Liver (tissue), 9 donors: ENCODE measurements around the gene GDPD5. TPM values are rescaled to one million over a fixed set of nuclear protein-coding genes. Genes with fewer than 3 reads are reported as not detected.
A peak's percentile ranks its signal among the peaks of the same experiment; 100 is the strongest.

ENCODE experiments used
- DNase-seq: peaks from one replicate; pipeline ENCODE4 v3.0.0-alpha.2; 2017; ENCODE audit warnings: low spot score
- H3K27ac ChIP-seq, 2 donors: one replicate each; pipeline ENCODE4 v1.7.0; 2013; ENCODE audit warnings: inconsistent platforms in 2 of 2, low read length in 2 of 2, control low read depth in 1 of 2, low read depth in 1 of 2, mild to moderate bottlenecking in 1 of 2
- H3K27me3 ChIP-seq, 4 donors: one replicate each; pipeline versions ENCODE4 v1.6.1 to v1.7.0; 2013; ENCODE audit warnings: low read length in 3 of 4, inconsistent platforms in 1 of 4, mild to moderate bottlenecking in 1 of 4, moderate library complexity in 1 of 4; ENCODE audit not compliant: control insufficient read depth in 4 of 4, insufficient read depth in 4 of 4
- H3K36me3 ChIP-seq, 4 donors: one replicate each; pipeline versions ENCODE4 v1.6.1 to v1.7.0; 2013; ENCODE audit warnings: low read length in 3 of 4, mild to moderate bottlenecking in 3 of 4, low read depth in 1 of 4, moderate library complexity in 1 of 4; ENCODE audit not compliant: control insufficient read depth in 4 of 4, insufficient read depth in 3 of 4
- H3K4me1 ChIP-seq, 4 donors: one replicate each; pipeline versions ENCODE4 v1.6.1 to v1.7.0; 2013; ENCODE audit warnings: low read length in 3 of 4, mild to moderate bottlenecking in 3 of 4, moderate library complexity in 1 of 4; ENCODE audit not compliant: control insufficient read depth in 4 of 4, insufficient read depth in 4 of 4
- H3K4me3 ChIP-seq, 3 donors: one replicate each; pipeline versions ENCODE4 v1.6.1 to v1.7.0; 2013; ENCODE audit warnings: low read length in 3 of 3, control low read depth in 1 of 3, low read depth in 1 of 3, mild to moderate bottlenecking in 1 of 3
- H3K9ac ChIP-seq, 2 donors: one replicate each; pipeline ENCODE4 v1.7.0; 2013; ENCODE audit warnings: low read length in 2 of 2, mild to moderate bottlenecking in 2 of 2, moderate library complexity in 2 of 2, control low read depth in 1 of 2, low read depth in 1 of 2
- H3K9me3 ChIP-seq, 4 donors: one replicate each; pipeline versions ENCODE4 v1.6.1 to v1.7.0; 2013; ENCODE audit warnings: low read length in 3 of 4; ENCODE audit not compliant: control insufficient read depth in 4 of 4
- CTCF ChIP-seq: fragments of 150-350 bp; IDR thresholded peaks from 2 replicates; pipeline ENCODE4 v1.5.1; 2017; ENCODE audit warnings: improper control_type of control experiment, low read depth, low read length; ENCODE audit not compliant: missing input control
- FOXA1 ChIP-seq: IDR thresholded peaks from 2 replicates; pipeline ENCODE4 v1.6.1; 2016; ENCODE audit warnings: antibody characterized with exemption
- FOXA2 ChIP-seq: IDR thresholded peaks from 2 replicates; pipeline ENCODE4 v1.6.1; 2016; ENCODE audit warnings: antibody characterized with exemption
- GABPA ChIP-seq, 2 donors: IDR thresholded peaks in 1 of 2; conservative IDR thresholded peaks in 1 of 2; 2 replicates each; pipeline ENCODE4 v1.6.1; 2016; ENCODE audit warnings: antibody characterized with exemption in 2 of 2, mild to moderate bottlenecking in 1 of 2, moderate library complexity in 1 of 2
- HNF4A ChIP-seq, 2 donors: conservative IDR thresholded peaks; 2 replicates each; pipeline ENCODE4 v1.6.1; 2016; ENCODE audit warnings: antibody characterized with exemption in 2 of 2, mild to moderate bottlenecking in 2 of 2
- HNF4G ChIP-seq: IDR thresholded peaks from 2 replicates; pipeline ENCODE4 v1.6.1; 2016; ENCODE audit warnings: antibody characterized with exemption
- JUND ChIP-seq, 2 donors: IDR thresholded peaks; 2 replicates each; pipeline ENCODE4 v1.6.1; 2016; ENCODE audit warnings: antibody characterized with exemption in 2 of 2
- MAX ChIP-seq: IDR thresholded peaks from 2 replicates; pipeline ENCODE4 v1.6.1; 2016; ENCODE audit warnings: antibody characterized with exemption
- NR2F2 ChIP-seq: IDR thresholded peaks from 2 replicates; pipeline ENCODE4 v1.6.1; 2016; ENCODE audit warnings: antibody characterized with exemption
- RAD21 ChIP-seq, 2 donors: IDR thresholded peaks; 2 replicates each; pipeline ENCODE4 v1.6.1; 2016; ENCODE audit warnings: antibody characterized with exemption in 2 of 2, mild to moderate bottlenecking in 2 of 2
- RXRA ChIP-seq, 2 donors: IDR thresholded peaks; 2 replicates each; pipeline ENCODE4 v1.6.1; 2017 to 2018; ENCODE audit warnings: antibody characterized with exemption in 2 of 2, mild to moderate bottlenecking in 1 of 2
- SP1 ChIP-seq: IDR thresholded peaks from 2 replicates; pipeline ENCODE4 v1.6.1; 2018; ENCODE audit warnings: antibody characterized with exemption, mild to moderate bottlenecking
- TAF1 ChIP-seq: conservative IDR thresholded peaks from 2 replicates; pipeline ENCODE4 v1.6.1; 2016; ENCODE audit warnings: antibody characterized with exemption, mild to moderate bottlenecking
- YY1 ChIP-seq: IDR thresholded peaks from 2 replicates; pipeline ENCODE4 v1.6.1; 2016; ENCODE audit warnings: antibody characterized with exemption, mild to moderate bottlenecking
- ZBTB33 ChIP-seq: IDR thresholded peaks from 2 replicates; pipeline ENCODE4 v1.6.1; 2016; ENCODE audit warnings: antibody characterized with exemption
- WGBS: extraction: QIAGEN DNeasy Blood & Tissue Kit; methylation state at CpG from one replicate; pipeline ENCODE4 v1.1.7; 2013; 5-methylcytosine and 5-hydroxymethylcytosine counted together
- polyA plus RNA-seq, 2 donors: library from polyadenylated mRNA; stranded (reverse) in 1 of 2; unstranded in 1 of 2; fragments of 200-250 nt in 1 of 2; fragments of >200 nt in 1 of 2; fragmentation: Nextera tagmentation in 1 of 2; extraction: Ambion mirVana in 1 of 2; gene quantifications; one replicate each; pipeline versions ENCODE4 v1.2.1 to v1.2.3, GENCODE V29; 2013 to 2015
- total RNA-seq, 2 donors: library from RNA; depleted of rRNA; stranded (reverse); fragments of >200 nt; gene quantifications; one replicate each; pipeline ENCODE4 v1.2.3, GENCODE V29; 2014
- TF ChIP-seq, protein P1 (sequence below): IDR thresholded peaks from 2 replicates; pipeline ENCODE4 v1.6.1; 2016; ENCODE audit warnings: antibody characterized with exemption
- TF ChIP-seq, protein P2 (sequence below): IDR thresholded peaks from 2 replicates; pipeline ENCODE4 v1.6.1; 2016; ENCODE audit warnings: antibody characterized with exemption, mild to moderate bottlenecking
- donor health status: healthy.
- donor health status: healthy.
- donor health status: healthy.
- donor health status: healthy.
- donor health status: healthy.

GDPD5 gene
- total and polyA plus RNA-seq, 4 donors, result 3.0 to 22.8 (median 4.2) TPM

- WGBS, result 78% methylated on average over 17 of the region's 17 CpGs
- DNase-seq, result no peak
- H3K27ac ChIP-seq, result peak overlapping the region; percentile 71
- TF ChIP-seq HNF4G, result no peak
- TF ChIP-seq NR2F2, result no peak
- no peak for TF ChIP-seq JUND (IDR thresholded peaks at IDR 0.05)
- no peak for TF ChIP-seq TAF1
- TF ChIP-seq YY1, result no peak
- TF ChIP-seq, protein P1, sequence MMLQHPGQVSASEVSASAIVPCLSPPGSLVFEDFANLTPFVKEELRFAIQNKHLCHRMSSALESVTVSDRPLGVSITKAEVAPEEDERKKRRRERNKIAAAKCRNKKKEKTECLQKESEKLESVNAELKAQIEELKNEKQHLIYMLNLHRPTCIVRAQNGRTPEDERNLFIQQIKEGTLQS, result no peak
- TF ChIP-seq, protein P2, sequence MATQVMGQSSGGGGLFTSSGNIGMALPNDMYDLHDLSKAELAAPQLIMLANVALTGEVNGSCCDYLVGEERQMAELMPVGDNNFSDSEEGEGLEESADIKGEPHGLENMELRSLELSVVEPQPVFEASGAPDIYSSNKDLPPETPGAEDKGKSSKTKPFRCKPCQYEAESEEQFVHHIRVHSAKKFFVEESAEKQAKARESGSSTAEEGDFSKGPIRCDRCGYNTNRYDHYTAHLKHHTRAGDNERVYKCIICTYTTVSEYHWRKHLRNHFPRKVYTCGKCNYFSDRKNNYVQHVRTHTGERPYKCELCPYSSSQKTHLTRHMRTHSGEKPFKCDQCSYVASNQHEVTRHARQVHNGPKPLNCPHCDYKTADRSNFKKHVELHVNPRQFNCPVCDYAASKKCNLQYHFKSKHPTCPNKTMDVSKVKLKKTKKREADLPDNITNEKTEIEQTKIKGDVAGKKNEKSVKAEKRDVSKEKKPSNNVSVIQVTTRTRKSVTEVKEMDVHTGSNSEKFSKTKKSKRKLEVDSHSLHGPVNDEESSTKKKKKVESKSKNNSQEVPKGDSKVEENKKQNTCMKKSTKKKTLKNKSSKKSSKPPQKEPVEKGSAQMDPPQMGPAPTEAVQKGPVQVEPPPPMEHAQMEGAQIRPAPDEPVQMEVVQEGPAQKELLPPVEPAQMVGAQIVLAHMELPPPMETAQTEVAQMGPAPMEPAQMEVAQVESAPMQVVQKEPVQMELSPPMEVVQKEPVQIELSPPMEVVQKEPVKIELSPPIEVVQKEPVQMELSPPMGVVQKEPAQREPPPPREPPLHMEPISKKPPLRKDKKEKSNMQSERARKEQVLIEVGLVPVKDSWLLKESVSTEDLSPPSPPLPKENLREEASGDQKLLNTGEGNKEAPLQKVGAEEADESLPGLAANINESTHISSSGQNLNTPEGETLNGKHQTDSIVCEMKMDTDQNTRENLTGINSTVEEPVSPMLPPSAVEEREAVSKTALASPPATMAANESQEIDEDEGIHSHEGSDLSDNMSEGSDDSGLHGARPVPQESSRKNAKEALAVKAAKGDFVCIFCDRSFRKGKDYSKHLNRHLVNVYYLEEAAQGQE, result no peak
- no peak for TF ChIP-seq ZBTB33
- TF ChIP-seq CTCF, result no peak
- no peak for TF ChIP-seq FOXA1
- TF ChIP-seq HNF4A (conservative IDR thresholded peaks at IDR 0.05), result no peak
- no peak for TF ChIP-seq RAD21 (IDR thresholded peaks at IDR 0.05)
- TF ChIP-seq SP1, result no peak
- TF ChIP-seq MAX, result no peak
- no peak overlapping the region for H3K9ac ChIP-seq
- no peaks in the 10 kb centered on the region for H3K9me3 ChIP-seq
- peaks cover 0 to 6% (median 1%) of the 10 kb centered on the region in 4 donors for H3K4me1 ChIP-seq
- H3K36me3 ChIP-seq, result no peaks in the 10 kb centered on the region
- H3K27me3 ChIP-seq, result no peaks in the 10 kb centered on the region
- H3K4me3 ChIP-seq, result no peak overlapping the region
Measured at GRCh38 chr11:75557666-75558494, 32.1 kb upstream of the GDPD5 start.

- Histone ChIP-seq H3K36me3 (no peaks in the 10 kb centered on the region), H3K4me3 (no peak overlapping the region), H3K4me1 (peaks cover 0 to 3% (median 0%) of the 10 kb centered on the region in 4 donors), H3K9ac (no peak overlapping the region), H3K9me3 (no peaks in the 10 kb centered on the region), H3K27ac (no peak overlapping the region), H3K27me3 (no peaks in the 10 kb centered on the region)
- DNase-seq, result no peak
- 78% methylated on average over 3 of the region's 3 CpGs for WGBS
- TF ChIP-seq NR2F2 (no peak), RXRA (IDR thresholded peaks at IDR 0.05) (no peak), GABPA (IDR thresholded peaks at IDR 0.05 in 1 of 2, conservative IDR thresholded peaks at IDR 0.05 in 1 of 2) (no peak), RAD21 (IDR thresholded peaks at IDR 0.05) (no peak), SP1 (no peak), TAF1 (no peak), JUND (IDR thresholded peaks at IDR 0.05) (no peak), HNF4G (no peak), FOXA1 (no peak), CTCF (no peak), FOXA2 (no peak)
- TF ChIP-seq, protein P2, result no peak
Measured at GRCh38 chr11:75556275-75556674, 30.5 kb upstream of the GDPD5 start.
